Stimulated activated naive CD8-positive, alpha-beta T cell treated with anti-CD3 and anti-CD28 coated beads, Interleukin-15, Interleukin-2, amounts not matched to agents 100 ng/mL and 50 ng/mL, for 24 hours (primary cell): ENCODE data around the gene OR11H1.
"Not testable (repeated sequence)": the region's sequence is repeated elsewhere in the genome, so short reads cannot be mapped to it uniquely, and the experiment has no call there.

Experiments used
- H3K27ac Mint-ChIP-seq: one replicate; pipeline ENCODE4 v1.8.0; 2021; ENCODE audit warnings: mild to moderate bottlenecking, mixed read lengths
- H3K27me3 Mint-ChIP-seq: one replicate; pipeline ENCODE4 v1.8.0; 2021; ENCODE audit warnings: mixed read lengths
- H3K36me3 Mint-ChIP-seq: one replicate; pipeline ENCODE4 v1.8.0; 2021; ENCODE audit warnings: low read depth, mixed read lengths
- H3K4me1 Mint-ChIP-seq: one replicate; pipeline ENCODE4 v1.8.0; 2021; ENCODE audit warnings: low read depth, mixed read lengths
- H3K4me3 Mint-ChIP-seq: one replicate; pipeline ENCODE4 v1.8.0; 2021; ENCODE audit warnings: mild to moderate bottlenecking, mixed read lengths
- H3K9me3 Mint-ChIP-seq: one replicate; pipeline ENCODE4 v1.8.0; 2021; ENCODE audit warnings: mixed read lengths

OR11H1 gene, protein sequence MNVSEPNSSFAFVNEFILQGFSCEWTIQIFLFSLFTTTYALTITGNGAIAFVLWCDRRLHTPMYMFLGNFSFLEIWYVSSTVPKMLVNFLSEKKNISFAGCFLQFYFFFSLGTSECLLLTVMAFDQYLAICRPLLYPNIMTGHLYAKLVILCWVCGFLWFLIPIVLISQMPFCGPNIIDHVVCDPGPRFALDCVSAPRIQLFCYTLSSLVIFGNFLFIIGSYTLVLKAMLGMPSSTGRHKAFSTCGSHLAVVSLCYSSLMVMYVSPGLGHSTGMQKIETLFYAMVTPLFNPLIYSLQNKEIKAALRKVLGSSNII

GRCh38 chr22:15527892-15528291 is at the start of gene OR11H1:
TSS of gene OR11H1 (plus strand) at chr22:15528192. CDS start at chr22:15528192, 0 bp downstream.
- H3K36me3 Mint-ChIP-seq, H3K4me3 Mint-ChIP-seq, H3K9me3 Mint-ChIP-seq, H3K4me1 Mint-ChIP-seq, H3K27me3 Mint-ChIP-seq, H3K27ac Mint-ChIP-seq: not testable (repeated sequence)

DNA sequence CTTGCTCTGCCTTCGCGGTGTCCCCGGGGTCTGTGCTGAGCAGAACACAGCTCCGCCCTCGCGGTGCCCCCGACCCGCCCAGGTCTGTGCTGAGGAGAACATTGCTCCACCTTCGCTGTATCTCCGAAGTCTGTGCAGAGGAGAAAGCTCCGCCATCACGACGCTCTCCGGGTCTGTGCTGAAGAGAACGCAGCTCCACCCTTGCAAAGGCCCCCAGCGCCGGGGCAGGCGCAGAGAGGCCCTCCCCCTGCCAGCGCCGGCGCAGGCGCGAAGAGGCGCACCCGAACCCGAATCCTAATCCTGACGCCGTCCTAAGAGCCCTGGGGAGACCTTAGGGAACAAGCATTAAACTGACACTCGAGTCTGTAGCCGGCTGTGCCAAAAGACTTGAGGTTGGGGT is 18.0 kb upstream of the OR11H1 start:
- H3K27ac Mint-ChIP-seq, H3K27me3 Mint-ChIP-seq, H3K9me3 Mint-ChIP-seq, H3K4me1 Mint-ChIP-seq, H3K4me3 Mint-ChIP-seq, H3K36me3 Mint-ChIP-seq: not testable (repeated sequence)

DNA sequence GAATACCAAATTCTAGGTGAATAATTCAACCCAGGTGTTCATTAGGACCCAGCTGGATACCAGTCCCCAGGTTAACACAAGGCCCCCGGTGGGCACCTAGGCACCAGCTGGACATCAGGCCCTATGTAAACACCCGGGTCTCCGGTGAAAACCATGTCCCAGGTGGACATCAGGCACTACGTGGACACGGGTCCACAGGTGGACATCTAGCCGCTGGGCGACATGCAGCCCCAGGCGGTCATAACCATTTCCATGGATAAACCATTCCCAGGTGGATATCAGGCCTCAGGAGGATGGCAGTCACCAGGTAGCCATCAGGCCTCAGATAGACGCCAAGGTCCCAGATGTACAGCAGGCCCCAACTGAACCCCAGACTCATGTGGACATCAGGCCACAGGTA is 12.1 kb upstream of the OR11H1 start:
- not testable (repeated sequence) for H3K4me1 Mint-ChIP-seq, H3K36me3 Mint-ChIP-seq, H3K4me3 Mint-ChIP-seq, H3K9me3 Mint-ChIP-seq, H3K27ac Mint-ChIP-seq, H3K27me3 Mint-ChIP-seq

DNA sequence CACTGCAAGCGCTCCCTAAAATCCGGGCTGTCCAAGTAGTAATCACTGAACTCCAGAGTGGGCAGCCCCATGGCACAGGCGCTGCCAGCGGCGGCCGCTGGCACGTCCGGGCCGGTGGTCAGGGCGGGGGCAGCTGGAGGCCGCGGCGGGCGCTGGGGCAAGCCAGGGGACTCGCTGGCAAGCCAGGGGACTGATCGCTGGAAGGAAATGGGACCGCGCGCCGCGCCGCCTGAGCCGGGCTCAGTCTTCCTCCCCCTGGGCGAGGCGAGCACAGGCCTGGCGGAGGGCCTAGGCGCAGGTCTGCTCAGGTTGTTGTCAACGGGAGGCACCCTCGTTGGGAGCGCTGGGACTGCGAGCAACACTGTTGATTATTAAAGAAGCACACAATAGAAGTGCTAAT is 25.8 kb downstream of the OR11H1 start:
- not testable (repeated sequence) for H3K4me1 Mint-ChIP-seq, H3K36me3 Mint-ChIP-seq, H3K9me3 Mint-ChIP-seq, H3K4me3 Mint-ChIP-seq, H3K27ac Mint-ChIP-seq, H3K27me3 Mint-ChIP-seq

- H3K4me3 Mint-ChIP-seq, H3K4me1 Mint-ChIP-seq, H3K27me3 Mint-ChIP-seq, H3K27ac Mint-ChIP-seq, H3K36me3 Mint-ChIP-seq, H3K9me3 Mint-ChIP-seq: not testable (repeated sequence)
Observed at GRCh38 chr22:15563461-15563860, 35.5 kb downstream of the OR11H1 start.

- H3K4me1 Mint-ChIP-seq, H3K27ac Mint-ChIP-seq, H3K27me3 Mint-ChIP-seq, H3K36me3 Mint-ChIP-seq, H3K4me3 Mint-ChIP-seq, H3K9me3 Mint-ChIP-seq: not testable (repeated sequence)
Observed at GRCh38 chr22:15565063-15565462, 37.1 kb downstream of the OR11H1 start.
